GM19328 (cell line): ENCODE measurements around the gene CD86.
"Not testable (repeated sequence)": the region's sequence is repeated elsewhere in the genome, so short reads cannot be mapped to it uniquely, and the experiment has no call there.

Experiments
- ATAC-seq: cut with Tn5 transposase; IDR thresholded peaks from one replicate; pipeline ENCODE4 v1.9.1; 2021; ENCODE audit warnings: mild to moderate bottlenecking, moderate library complexity; ENCODE audit not compliant: unreplicated experiment

Gene CD86

DNA sequence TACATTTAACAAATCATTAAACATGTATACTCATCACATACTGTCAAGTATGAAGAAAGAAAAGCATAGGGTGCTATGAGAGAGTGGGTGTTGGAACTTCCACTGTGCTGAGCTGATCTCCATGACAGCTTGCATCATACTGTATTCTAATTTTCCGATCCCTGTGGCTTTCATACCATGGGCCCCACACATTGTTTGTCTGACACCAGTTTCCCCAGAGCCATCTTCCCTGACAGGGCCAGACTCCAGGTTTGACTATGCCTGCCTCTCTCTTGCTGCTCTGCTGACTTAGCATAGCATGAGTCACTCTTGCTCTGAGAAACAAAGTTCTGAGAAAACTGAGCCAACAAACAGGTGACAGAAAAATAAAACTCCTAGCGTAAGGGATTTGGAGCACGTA is 91.3 kb downstream of the CD86 start:
- peak; percentile 79 for ATAC-seq

DNA sequence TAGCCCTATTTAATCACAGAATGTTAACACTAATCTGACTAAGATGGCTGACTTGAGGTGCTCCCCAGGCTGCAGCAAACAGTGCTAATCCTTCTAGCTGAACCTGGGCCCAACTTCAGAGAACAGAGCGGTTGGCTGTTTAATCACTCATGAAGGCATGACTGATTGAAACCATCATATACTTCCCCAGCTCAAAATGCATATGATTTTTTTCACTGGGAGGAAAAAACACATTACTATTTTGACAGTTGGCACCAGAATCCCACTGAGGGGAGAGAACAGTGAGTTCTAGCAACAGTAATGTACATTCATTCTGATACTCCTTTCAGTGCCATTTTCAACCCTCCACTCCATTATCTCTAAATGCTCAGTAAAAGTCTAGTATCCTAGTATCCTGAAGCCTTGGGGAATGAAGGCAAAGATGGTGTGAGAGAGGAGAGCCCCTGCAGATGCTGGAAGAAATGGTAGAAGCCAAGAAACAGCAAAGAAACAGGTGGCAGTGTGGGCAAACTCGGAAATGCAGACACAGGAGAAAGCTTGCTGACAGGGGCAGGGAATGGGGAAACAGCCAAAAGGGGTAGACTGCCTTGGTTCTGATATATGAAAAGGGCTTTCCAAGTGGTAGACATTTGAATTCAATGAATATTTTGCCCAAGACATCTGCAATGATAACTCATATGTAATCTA is 93.9 kb downstream of the CD86 start:
- no peak for ATAC-seq

DNA sequence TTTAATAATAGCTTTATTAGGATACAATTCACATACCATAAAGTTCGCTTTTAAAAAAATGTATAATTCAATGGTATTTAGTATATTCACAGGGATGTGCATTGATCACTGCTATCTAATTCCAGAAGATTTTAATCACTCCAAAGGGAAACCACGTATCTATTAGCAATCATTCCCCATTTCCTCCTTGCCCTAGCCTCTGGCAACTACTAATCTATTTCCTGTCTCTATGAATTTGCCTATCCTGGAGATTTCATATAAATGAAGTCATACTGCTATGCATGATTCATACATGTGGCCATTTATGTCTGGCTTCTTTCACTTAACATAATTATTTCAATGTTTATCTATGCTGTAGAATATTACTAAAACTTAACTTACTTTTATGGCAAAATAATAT is 96.3 kb downstream of the CD86 start:
- no peak for ATAC-seq

DNA sequence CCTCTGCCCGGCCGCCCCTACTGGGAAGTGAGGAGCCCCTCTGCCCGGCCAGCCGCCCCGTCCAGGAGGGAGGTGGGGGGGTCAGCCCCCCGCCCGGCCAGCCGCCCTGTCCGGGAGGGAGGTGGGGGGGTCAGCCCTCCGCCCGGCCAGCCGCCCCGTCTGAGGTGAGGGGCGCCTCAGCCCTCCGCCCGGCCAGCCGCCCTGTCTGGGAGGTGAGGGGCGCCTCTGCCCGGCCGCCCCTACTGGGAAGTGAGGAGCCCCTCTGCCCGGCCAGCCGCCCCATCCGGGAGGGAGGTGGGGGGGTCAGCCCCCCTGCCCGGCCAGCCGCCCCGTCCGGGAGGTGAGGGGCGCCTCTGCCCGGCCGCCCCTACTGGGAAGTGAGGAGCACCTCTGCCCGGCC is 109.8 kb downstream of the CD86 start:
- not testable (repeated sequence) for ATAC-seq

DNA sequence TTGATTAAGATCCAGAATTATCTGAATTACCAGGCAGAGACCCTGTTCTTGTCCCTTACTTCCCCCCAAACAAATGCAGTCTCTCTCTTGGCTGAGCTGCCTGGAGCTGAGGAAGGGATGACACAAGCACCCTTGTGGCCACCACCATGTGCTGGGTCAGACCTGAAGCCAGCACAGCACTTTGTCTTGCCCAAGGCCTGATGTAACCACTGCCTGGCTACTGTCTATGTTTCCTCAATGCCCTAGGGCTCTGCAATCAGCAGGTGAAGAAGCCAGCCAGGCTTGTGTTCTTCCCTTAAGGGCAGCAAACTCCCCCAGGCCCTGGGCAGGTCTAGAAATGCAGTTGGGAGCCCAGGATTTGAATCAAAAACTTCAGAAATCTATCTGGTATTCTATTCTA is 112.5 kb downstream of the CD86 start:
- no peak for ATAC-seq

DNA sequence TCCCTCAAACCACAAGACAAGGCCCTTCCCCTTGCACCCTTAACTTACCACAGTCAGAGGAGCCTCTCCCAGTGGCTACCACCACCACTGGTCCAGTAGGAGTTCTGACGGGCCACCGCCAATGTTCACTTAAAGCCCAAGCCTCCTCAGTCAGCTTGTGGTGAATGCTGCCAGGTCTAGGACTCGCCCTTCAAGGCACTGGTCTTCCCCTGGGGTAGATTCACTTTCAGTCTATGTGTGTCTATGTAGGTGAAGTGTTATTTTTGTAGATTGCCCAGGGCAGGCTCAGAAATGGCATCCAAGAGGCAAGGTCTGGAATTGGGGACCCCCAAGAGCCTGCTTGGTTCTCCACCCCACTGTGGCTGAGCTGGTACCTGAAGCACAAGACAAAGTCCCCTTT is 112.9 kb downstream of the CD86 start:
- no peak for ATAC-seq

DNA sequence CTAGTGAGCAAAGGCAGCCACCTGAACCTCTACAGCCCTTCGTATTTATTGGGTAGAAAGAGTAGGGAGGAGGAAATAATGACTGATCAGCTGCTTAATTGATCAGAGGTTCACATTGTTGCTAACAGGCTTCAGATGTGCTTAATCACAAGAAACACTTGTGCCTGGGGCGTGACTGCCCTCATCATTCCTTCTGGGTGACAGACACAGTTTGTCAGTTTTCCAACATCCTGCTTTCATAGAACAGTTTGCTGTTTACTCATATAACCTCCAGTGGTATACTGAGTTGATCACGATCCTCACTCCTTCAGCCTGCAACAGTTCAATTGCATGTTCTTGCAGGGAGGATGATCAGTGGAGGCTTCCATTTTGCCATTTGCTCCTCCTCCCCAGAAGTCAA is 114.7 kb downstream of the CD86 start:
- no peak for ATAC-seq
